Esophagus squamous epithelium (tissue), 4 donors: Measurements from ENCODE around the gene CIB2.

Experiments used
- POLR2A ChIP-seq, 4 donors: fragments of 450-650 bp; IDR thresholded peaks; one replicate each; pipeline ENCODE4 v1.6.1; 2017; ENCODE audit warnings: antibody characterized with exemption in 4 of 4, mild to moderate bottlenecking in 4 of 4, moderate library complexity in 3 of 4
- TF ChIP-seq, protein P1 (sequence below), 6 experiments: fragments of 450-650 bp in 4 of 6; fragments of 200-600 bp in 2 of 6; sonication (generic) in 2 of 6; IDR thresholded peaks; one replicate each; pipeline ENCODE4 v1.5.1; 2016 to 2019; ENCODE audit warnings: antibody characterized with exemption in 6 of 6, mild to moderate bottlenecking in 4 of 6, moderate library complexity in 4 of 6

GRCh38 chr15:78129077-78129750, 2.0 kb downstream of the CIB2 start:
- TF ChIP-seq, protein P1, sequence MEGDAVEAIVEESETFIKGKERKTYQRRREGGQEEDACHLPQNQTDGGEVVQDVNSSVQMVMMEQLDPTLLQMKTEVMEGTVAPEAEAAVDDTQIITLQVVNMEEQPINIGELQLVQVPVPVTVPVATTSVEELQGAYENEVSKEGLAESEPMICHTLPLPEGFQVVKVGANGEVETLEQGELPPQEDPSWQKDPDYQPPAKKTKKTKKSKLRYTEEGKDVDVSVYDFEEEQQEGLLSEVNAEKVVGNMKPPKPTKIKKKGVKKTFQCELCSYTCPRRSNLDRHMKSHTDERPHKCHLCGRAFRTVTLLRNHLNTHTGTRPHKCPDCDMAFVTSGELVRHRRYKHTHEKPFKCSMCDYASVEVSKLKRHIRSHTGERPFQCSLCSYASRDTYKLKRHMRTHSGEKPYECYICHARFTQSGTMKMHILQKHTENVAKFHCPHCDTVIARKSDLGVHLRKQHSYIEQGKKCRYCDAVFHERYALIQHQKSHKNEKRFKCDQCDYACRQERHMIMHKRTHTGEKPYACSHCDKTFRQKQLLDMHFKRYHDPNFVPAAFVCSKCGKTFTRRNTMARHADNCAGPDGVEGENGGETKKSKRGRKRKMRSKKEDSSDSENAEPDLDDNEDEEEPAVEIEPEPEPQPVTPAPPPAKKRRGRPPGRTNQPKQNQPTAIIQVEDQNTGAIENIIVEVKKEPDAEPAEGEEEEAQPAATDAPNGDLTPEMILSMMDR (IDR thresholded peaks at IDR 0.05), result no peak
- TF ChIP-seq POLR2A (IDR thresholded peaks at IDR 0.05), result no peak
